Stomach (tissue), 4 donors: ENCODE data around the gene PLXND1.
"Not testable (repeated sequence)": the region's sequence is repeated elsewhere in the genome, so short reads cannot be mapped to it uniquely, and the experiment has no call there.

Experiments used
- POLR2A ChIP-seq, 4 donors: fragments of 450-650 bp; IDR thresholded peaks; one replicate each; pipeline ENCODE4 v1.6.1; 2016; ENCODE audit warnings: antibody characterized with exemption in 4 of 4, control low read depth in 2 of 4, mild to moderate bottlenecking in 1 of 4, moderate library complexity in 1 of 4
- POLR2AphosphoS5 ChIP-seq, 3 donors: sonication (generic); formaldehyde crosslinking; IDR thresholded peaks; one replicate each; pipeline ENCODE4 v1.6.1; 2016; ENCODE audit warnings: antibody characterized with exemption in 3 of 3
- TF ChIP-seq, protein P1 (sequence below), 7 experiments: fragments of 450-650 bp in 4 of 7; fragments of 200-600 bp in 3 of 7; sonication (generic) in 3 of 7; IDR thresholded peaks; one replicate each; pipeline ENCODE4 v1.5.1; 2016 to 2019; ENCODE audit warnings: antibody characterized with exemption in 7 of 7, control low read depth in 2 of 7, mild to moderate bottlenecking in 1 of 7

GRCh38 chr3:129545951-129546350 lies 60.5 kb downstream of the PLXND1 start:
- TF ChIP-seq, protein P1, sequence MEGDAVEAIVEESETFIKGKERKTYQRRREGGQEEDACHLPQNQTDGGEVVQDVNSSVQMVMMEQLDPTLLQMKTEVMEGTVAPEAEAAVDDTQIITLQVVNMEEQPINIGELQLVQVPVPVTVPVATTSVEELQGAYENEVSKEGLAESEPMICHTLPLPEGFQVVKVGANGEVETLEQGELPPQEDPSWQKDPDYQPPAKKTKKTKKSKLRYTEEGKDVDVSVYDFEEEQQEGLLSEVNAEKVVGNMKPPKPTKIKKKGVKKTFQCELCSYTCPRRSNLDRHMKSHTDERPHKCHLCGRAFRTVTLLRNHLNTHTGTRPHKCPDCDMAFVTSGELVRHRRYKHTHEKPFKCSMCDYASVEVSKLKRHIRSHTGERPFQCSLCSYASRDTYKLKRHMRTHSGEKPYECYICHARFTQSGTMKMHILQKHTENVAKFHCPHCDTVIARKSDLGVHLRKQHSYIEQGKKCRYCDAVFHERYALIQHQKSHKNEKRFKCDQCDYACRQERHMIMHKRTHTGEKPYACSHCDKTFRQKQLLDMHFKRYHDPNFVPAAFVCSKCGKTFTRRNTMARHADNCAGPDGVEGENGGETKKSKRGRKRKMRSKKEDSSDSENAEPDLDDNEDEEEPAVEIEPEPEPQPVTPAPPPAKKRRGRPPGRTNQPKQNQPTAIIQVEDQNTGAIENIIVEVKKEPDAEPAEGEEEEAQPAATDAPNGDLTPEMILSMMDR (IDR thresholded peaks at IDR 0.05), result not testable (repeated sequence)
- TF ChIP-seq POLR2AphosphoS5, POLR2A (IDR thresholded peaks at IDR 0.05): not testable (repeated sequence)
